Measurements from ENCODE around the gene TRAPPC5.
A peak's percentile ranks its signal among the peaks of the same experiment; 100 is the strongest.

The TRAPPC5 gene

GRCh38 chr19:7729831-7730285 lies 49.2 kb downstream of the TRAPPC5 start:
- peaks cover 62% of the 10 kb centered on the region for H3K27me3 ChIP-seq (replicated peaks; ENCODE audit: control insufficient read depth, insufficient read depth, low read length)
- H3K36me3 ChIP-seq (ENCODE audit: control insufficient read depth, insufficient read depth, low read length, severe bottlenecking), result no peaks in the 10 kb centered on the region
- H3K9ac ChIP-seq (ENCODE audit: low read length), result no peak overlapping the region
- no peak for DNase-seq (ENCODE audit: low read depth)
- no peaks in the 10 kb centered on the region for H3K4me1 ChIP-seq (ENCODE audit: control insufficient read depth, insufficient read depth, low read length)
- H3K9me3 ChIP-seq (ENCODE audit: control insufficient read depth, low read length), result no peaks in the 10 kb centered on the region
- H3K4me3 ChIP-seq (ENCODE audit: low read length), result no peak overlapping the region

GRCh38 chr19:7730286-7731217 lies 49.9 kb downstream of the TRAPPC5 start:
- H3K4me1 ChIP-seq (ENCODE audit: control insufficient read depth, insufficient read depth, low read length), result no peaks in the 10 kb centered on the region
- H3K9ac ChIP-seq (ENCODE audit: low read length), result no peak overlapping the region
- no peaks in the 10 kb centered on the region for H3K9me3 ChIP-seq (ENCODE audit: control insufficient read depth, low read length)
- no peaks in the 10 kb centered on the region for H3K36me3 ChIP-seq (ENCODE audit: control insufficient read depth, insufficient read depth, low read length, severe bottlenecking)
- no peak overlapping the region for H3K4me3 ChIP-seq (ENCODE audit: low read length)
- DNase-seq (ENCODE audit: low read depth), result no peak
- H3K27me3 ChIP-seq (replicated peaks; ENCODE audit: control insufficient read depth, insufficient read depth, low read length), result peaks cover 63% of the 10 kb centered on the region

GRCh38 chr19:7731218-7731595 lies 50.6 kb downstream of the TRAPPC5 start:
- Histone ChIP-seq H3K9ac (ENCODE audit: low read length) (no peak overlapping the region), H3K9me3 (ENCODE audit: control insufficient read depth, low read length) (no peaks in the 10 kb centered on the region), H3K4me1 (ENCODE audit: control insufficient read depth, insufficient read depth, low read length) (no peaks in the 10 kb centered on the region), H3K36me3 (ENCODE audit: control insufficient read depth, insufficient read depth, low read length, severe bottlenecking) (no peaks in the 10 kb centered on the region), H3K27me3 (replicated peaks; ENCODE audit: control insufficient read depth, insufficient read depth, low read length) (peaks cover 70% of the 10 kb centered on the region), H3K4me3 (ENCODE audit: low read length) (no peak overlapping the region)
- no peak for DNase-seq (ENCODE audit: low read depth)

GRCh38 chr19:7731615-7732014 lies 51.0 kb downstream of the TRAPPC5 start:
- H3K9ac ChIP-seq (ENCODE audit: low read length), result no peak overlapping the region
- no peak for DNase-seq (ENCODE audit: low read depth)
- H3K4me3 ChIP-seq (ENCODE audit: low read length), result no peak overlapping the region
- H3K4me1 ChIP-seq (ENCODE audit: control insufficient read depth, insufficient read depth, low read length), result no peaks in the 10 kb centered on the region
- no peaks in the 10 kb centered on the region for H3K36me3 ChIP-seq (ENCODE audit: control insufficient read depth, insufficient read depth, low read length, severe bottlenecking)
- H3K9me3 ChIP-seq (ENCODE audit: control insufficient read depth, low read length), result no peaks in the 10 kb centered on the region
- H3K27me3 ChIP-seq (replicated peaks; ENCODE audit: control insufficient read depth, insufficient read depth, low read length), result peaks cover 67% of the 10 kb centered on the region

- Histone ChIP-seq H3K27me3 (replicated peaks; ENCODE audit: control insufficient read depth, insufficient read depth, low read length) (peaks cover 65% of the 10 kb centered on the region), H3K4me1 (ENCODE audit: control insufficient read depth, insufficient read depth, low read length) (no peaks in the 10 kb centered on the region), H3K9me3 (ENCODE audit: control insufficient read depth, low read length) (no peaks in the 10 kb centered on the region), H3K36me3 (ENCODE audit: control insufficient read depth, insufficient read depth, low read length, severe bottlenecking) (no peaks in the 10 kb centered on the region), H3K4me3 (ENCODE audit: low read length) (no peak within 1 kb of the TSS), H3K9ac (ENCODE audit: low read length) (no peak within 1 kb of the TSS)
- DNase-seq (ENCODE audit: low read depth), result no peak
Measured at GRCh38 chr19:7732045-7732444, 51.4 kb downstream of the TRAPPC5 start, which contains the start of gene CLEC4G. TSS of gene CLEC4G (minus strand) at chr19:7732110. CDS start at chr19:7732102, 8 bp downstream.

- no peak overlapping the region for H3K4me3 ChIP-seq (ENCODE audit: low read length)
- H3K4me1 ChIP-seq (ENCODE audit: control insufficient read depth, insufficient read depth, low read length), result no peaks in the 10 kb centered on the region
- no peaks in the 10 kb centered on the region for H3K9me3 ChIP-seq (ENCODE audit: control insufficient read depth, low read length)
- no peak overlapping the region for H3K9ac ChIP-seq (ENCODE audit: low read length)
- DNase-seq (ENCODE audit: low read depth), result no peak
- peaks cover 57% of the 10 kb centered on the region for H3K27me3 ChIP-seq (replicated peaks; ENCODE audit: control insufficient read depth, insufficient read depth, low read length)
- H3K36me3 ChIP-seq (ENCODE audit: control insufficient read depth, insufficient read depth, low read length, severe bottlenecking), result no peaks in the 10 kb centered on the region
Measured at GRCh38 chr19:7733376-7733775, 52.7 kb downstream of the TRAPPC5 start.

- H3K9me3 ChIP-seq (ENCODE audit: control insufficient read depth, low read length), result no peaks in the 10 kb centered on the region
- H3K27me3 ChIP-seq (replicated peaks; ENCODE audit: control insufficient read depth, insufficient read depth, low read length), result peaks cover 52% of the 10 kb centered on the region
- H3K4me1 ChIP-seq (ENCODE audit: control insufficient read depth, insufficient read depth, low read length), result no peaks in the 10 kb centered on the region
- DNase-seq (ENCODE audit: low read depth), result peak; percentile 29
- H3K9ac ChIP-seq (ENCODE audit: low read length), result no peak overlapping the region
- no peak overlapping the region for H3K4me3 ChIP-seq (ENCODE audit: low read length)
- H3K36me3 ChIP-seq (ENCODE audit: control insufficient read depth, insufficient read depth, low read length, severe bottlenecking), result no peaks in the 10 kb centered on the region
Measured at GRCh38 chr19:7734220-7735203, 53.9 kb downstream of the TRAPPC5 start.

GRCh38 chr19:7736148-7736547 lies 55.5 kb downstream of the TRAPPC5 start:
- Histone ChIP-seq H3K4me1 (ENCODE audit: control insufficient read depth, insufficient read depth, low read length) (no peaks in the 10 kb centered on the region), H3K9ac (ENCODE audit: low read length) (no peak overlapping the region), H3K9me3 (ENCODE audit: control insufficient read depth, low read length) (no peaks in the 10 kb centered on the region), H3K36me3 (ENCODE audit: control insufficient read depth, insufficient read depth, low read length, severe bottlenecking) (no peaks in the 10 kb centered on the region), H3K4me3 (ENCODE audit: low read length) (no peak overlapping the region), H3K27me3 (replicated peaks; ENCODE audit: control insufficient read depth, insufficient read depth, low read length) (peaks cover 60% of the 10 kb centered on the region)
- no peak for DNase-seq (ENCODE audit: low read depth)

GRCh38 chr19:7737215-7737614 lies 56.6 kb downstream of the TRAPPC5 start:
- H3K4me1 ChIP-seq (ENCODE audit: control insufficient read depth, insufficient read depth, low read length), result no peaks in the 10 kb centered on the region
- DNase-seq (ENCODE audit: low read depth), result no peak
- no peaks in the 10 kb centered on the region for H3K36me3 ChIP-seq (ENCODE audit: control insufficient read depth, insufficient read depth, low read length, severe bottlenecking)
- H3K9me3 ChIP-seq (ENCODE audit: control insufficient read depth, low read length), result no peaks in the 10 kb centered on the region
- no peak overlapping the region for H3K4me3 ChIP-seq (ENCODE audit: low read length)
- peaks cover 49% of the 10 kb centered on the region for H3K27me3 ChIP-seq (replicated peaks; ENCODE audit: control insufficient read depth, insufficient read depth, low read length)
- no peak overlapping the region for H3K9ac ChIP-seq (ENCODE audit: low read length)
